ENCODE data around the gene CHAF1A. TPM values are rescaled to one million over a fixed set of nuclear protein-coding genes. Genes with fewer than 3 reads are reported as not detected.

CHAF1A gene
- total and polyA plus RNA-seq, 12 donors, result 3.4 to 14.6 (median 8.4) TPM

DNA sequence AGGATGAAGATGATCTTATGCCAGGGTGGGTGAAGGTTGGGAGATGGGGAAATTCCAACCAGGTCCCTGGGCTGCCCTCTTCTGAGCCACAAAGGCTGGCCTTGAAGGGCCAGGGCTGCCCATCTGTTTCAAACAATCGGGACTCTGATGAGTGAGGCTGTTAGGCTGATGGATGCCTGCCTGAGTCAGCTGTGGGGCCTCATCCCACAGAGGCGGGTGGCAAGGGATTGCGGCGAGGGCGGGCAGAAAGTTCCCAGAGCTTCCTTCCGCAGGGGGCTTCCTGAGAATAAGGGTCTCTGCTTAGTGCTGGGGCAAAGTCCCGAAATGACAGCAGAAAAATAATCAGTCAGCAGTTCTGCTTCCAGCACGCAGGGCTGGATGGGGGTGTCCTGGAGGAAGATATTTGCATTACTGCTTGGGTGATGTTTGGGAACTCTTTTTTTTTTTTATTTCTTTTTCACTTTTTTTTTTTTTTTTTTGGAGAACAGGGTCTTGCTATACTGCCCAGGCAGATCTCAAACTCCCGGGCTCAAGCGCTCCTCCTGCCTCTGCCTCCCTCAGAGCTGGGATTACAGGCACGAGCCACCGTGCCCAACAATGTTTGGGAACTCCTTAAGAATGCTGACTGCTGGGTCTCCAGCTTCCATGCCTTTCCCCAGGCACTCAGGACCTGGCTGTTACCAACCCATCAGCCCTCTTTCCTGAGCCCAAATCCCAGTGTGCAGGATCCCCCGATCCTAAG, 16.2 kb upstream of the CHAF1A start:
- no peaks in the 10 kb centered on the region for H3K9me3 ChIP-seq (replicated peaks in 1 of 3)
- peak overlapping the region in 4 of 5 donors; percentile 68 to 80 (median 74) for H3K27ac ChIP-seq
- H3K4me1 ChIP-seq (replicated peaks in 1 of 2), result peaks cover 60 to 73% of the 10 kb centered on the region in 2 donors
- WGBS, 4 donors, result 49 to 72% (median 52%) methylated on average over 12 to 13 of the region's 13 CpGs
- H3K36me3 ChIP-seq (replicated peaks in 1 of 2), result peaks cover 0 to 21% of the 10 kb centered on the region in 2 donors
- TF ChIP-seq POLR2A (IDR thresholded peaks at IDR 0.05), result no peak
- peak in 5 of 6 experiments; percentile 20 to 42 (median 33) for TF ChIP-seq CTCF (IDR thresholded peaks at IDR 0.05)
- intact Hi-C loops (cut with DNase I), result no loop called here
- peak; percentile 44 to 74 (median 72) for DNase-seq
- H3K4me3 ChIP-seq, result no peak overlapping the region
- no peaks in the 10 kb centered on the region for H3K27me3 ChIP-seq

- 25 to 51% (median 38%) methylated on average over 8 to 16 of the region's 16 CpGs for WGBS, 4 donors
- peak; percentile 58 to 86 (median 83) for DNase-seq
- intact Hi-C loops (cut with DNase I), result no loop called here
- Histone ChIP-seq H3K27me3 (no peaks in the 10 kb centered on the region), H3K36me3 (replicated peaks in 1 of 2) (peaks cover 0 to 17% of the 10 kb centered on the region in 2 donors), H3K9me3 (replicated peaks in 1 of 3) (no peaks in the 10 kb centered on the region), H3K27ac (peak overlapping the region; percentile 6 to 95 (median 83)), H3K4me1 (replicated peaks in 1 of 2) (peaks cover 83 to 94% of the 10 kb centered on the region in 2 donors), H3K4me3 (no peak overlapping the region)
- TF ChIP-seq CTCF (IDR thresholded peaks at IDR 0.05), result no peak
- peak in 1 of 2 donors; percentile 66 for TF ChIP-seq POLR2A (IDR thresholded peaks at IDR 0.05)
Measured at GRCh38 chr19:4388337-4389063, 13.9 kb upstream of the CHAF1A start.

GRCh38 chr19:4389064-4389375, 13.4 kb upstream of the CHAF1A start:
- Histone ChIP-seq H3K36me3 (replicated peaks in 1 of 2) (peaks cover 0 to 12% of the 10 kb centered on the region in 2 donors), H3K27me3 (no peaks in the 10 kb centered on the region), H3K27ac (peak overlapping the region; percentile 6 to 95 (median 83)), H3K4me3 (no peak overlapping the region), H3K4me1 (replicated peaks in 1 of 2) (peaks cover 87 to 99% of the 10 kb centered on the region in 2 donors), H3K9me3 (replicated peaks in 1 of 3) (no peaks in the 10 kb centered on the region)
- TF ChIP-seq POLR2A (IDR thresholded peaks at IDR 0.05) (no peak), CTCF (IDR thresholded peaks at IDR 0.05) (no peak)
- peak in 2 of 7 donors; percentile 25 for DNase-seq
- 18 to 72% (median 65%) methylated on average over 2 to 9 of the region's 9 CpGs for WGBS, 4 donors
- intact Hi-C loops (cut with DNase I), result no loop called here

- 55 to 72% (median 60%) methylated on average over 3 to 17 of the region's 17 CpGs for WGBS, 4 donors
- peaks cover 0 to 6% of the 10 kb centered on the region in 2 donors for H3K36me3 ChIP-seq (replicated peaks in 1 of 2)
- H3K4me1 ChIP-seq (replicated peaks in 1 of 2), result peaks cover 91 to 99% of the 10 kb centered on the region in 2 donors
- no peak overlapping the region for H3K4me3 ChIP-seq
- H3K9me3 ChIP-seq (replicated peaks in 1 of 3), result no peaks in the 10 kb centered on the region
- intact Hi-C loops (cut with DNase I), result loop anchor here in 1 of 2 donors (10.0 kb wide), 1 partner anchor 45 kb away; the partner anchor contains the start of gene MPND
- H3K27ac ChIP-seq, result peak overlapping the region; percentile 55 to 95 (median 84)
- no peak for TF ChIP-seq POLR2A (IDR thresholded peaks at IDR 0.05)
- no peak for TF ChIP-seq CTCF (IDR thresholded peaks at IDR 0.05)
- peak in 2 of 7 donors; percentile 24 to 33 for DNase-seq
- H3K27me3 ChIP-seq, result no peaks in the 10 kb centered on the region
Measured at GRCh38 chr19:4389511-4390016, 12.9 kb upstream of the CHAF1A start.
